ENCODE data around the gene SHANK2.

The SHANK2 gene

DNA sequence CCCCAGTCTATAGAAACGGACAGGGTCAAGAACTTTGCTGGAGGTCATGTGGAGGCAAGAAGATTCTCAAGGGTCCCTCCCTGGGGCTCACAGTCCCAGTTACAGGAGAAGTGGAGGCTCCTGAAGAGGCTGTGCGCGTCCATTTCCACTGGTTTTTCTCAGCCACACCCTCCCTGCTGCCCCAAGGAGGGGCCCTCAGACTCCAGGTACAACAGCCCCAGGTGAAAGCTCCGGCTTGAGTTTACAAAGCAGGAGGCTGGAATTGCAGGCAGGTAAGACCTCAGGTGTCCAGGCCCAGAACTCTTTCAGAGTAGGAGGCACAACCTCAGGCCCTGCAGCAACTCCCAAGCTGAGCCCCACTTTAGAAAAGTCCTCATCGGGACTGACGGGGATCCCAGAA, 3.1 kb downstream of the SHANK2 start:
- peaks cover 11% of the 10 kb centered on the region for H3K27me3 ChIP-seq (ENCODE audit: control insufficient read depth, insufficient read depth, low read length)

DNA sequence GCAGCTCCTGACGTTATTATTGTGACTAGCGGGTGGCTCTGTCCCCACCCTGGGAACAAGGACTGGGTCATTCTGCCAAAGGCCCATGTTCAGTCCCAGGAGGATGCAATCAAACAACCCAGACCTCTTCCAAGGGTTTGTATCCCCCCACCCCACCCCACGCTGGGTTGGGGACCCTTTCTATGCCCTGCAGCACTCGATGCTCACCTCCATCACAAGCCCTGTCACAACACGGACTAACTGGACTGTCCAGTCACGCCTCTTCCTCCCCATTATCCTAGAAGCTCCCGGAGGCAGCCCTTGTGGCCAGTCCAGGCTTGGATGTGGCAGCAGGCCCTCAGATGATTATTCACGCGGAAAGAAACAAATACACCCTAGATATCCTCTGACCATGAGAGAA, 3.7 kb downstream of the SHANK2 start:
- H3K36me3 ChIP-seq (ENCODE audit: insufficient read depth, low read length), result no peaks in the 10 kb centered on the region
- H3K9me3 ChIP-seq (replicated peaks; ENCODE audit: low read length), result no peaks in the 10 kb centered on the region
- H3K4me1 ChIP-seq (ENCODE audit: control insufficient read depth, insufficient read depth, low read length), result peaks cover 25% of the 10 kb centered on the region
- no peak overlapping the region for H3K9ac ChIP-seq (ENCODE audit: low read depth, low read length)
- peaks cover 11% of the 10 kb centered on the region for H3K27me3 ChIP-seq (ENCODE audit: control insufficient read depth, insufficient read depth, low read length)
- H3K4me2 ChIP-seq (ENCODE audit: low read length), result no peak overlapping the region
- H3K4me3 ChIP-seq (ENCODE audit: low read length), result no peak overlapping the region

More for the DNA sequence above, 3.1 kb downstream of the SHANK2 start:
- no peak overlapping the region for H3K9ac ChIP-seq (ENCODE audit: low read depth, low read length)
- no peak overlapping the region for H3K4me3 ChIP-seq (ENCODE audit: low read length)
- no peak overlapping the region for H3K4me2 ChIP-seq (ENCODE audit: low read length)
- H3K36me3 ChIP-seq (ENCODE audit: insufficient read depth, low read length), result no peaks in the 10 kb centered on the region
- H3K9me3 ChIP-seq (replicated peaks; ENCODE audit: low read length), result no peaks in the 10 kb centered on the region
- H3K4me1 ChIP-seq (ENCODE audit: control insufficient read depth, insufficient read depth, low read length), result peaks cover 25% of the 10 kb centered on the region

DNA sequence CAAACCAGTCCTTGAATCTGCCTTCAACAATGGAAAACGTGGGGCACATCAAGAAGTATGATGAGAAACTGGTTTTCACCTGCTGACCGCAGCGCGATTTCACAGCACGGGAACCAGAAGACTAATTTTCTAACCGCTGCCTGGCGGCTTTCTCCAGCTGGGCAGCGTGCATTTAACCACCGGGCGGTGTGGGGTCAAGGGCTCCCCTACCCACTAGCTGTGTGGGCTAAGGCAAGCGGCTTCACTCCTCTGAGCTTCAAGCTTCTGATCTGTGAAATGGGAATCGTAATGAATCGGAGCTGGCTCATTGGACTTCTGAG, 4.2 kb downstream of the SHANK2 start:
- Histone ChIP-seq H3K9me3 (replicated peaks; ENCODE audit: low read length) (no peaks in the 10 kb centered on the region), H3K4me1 (ENCODE audit: control insufficient read depth, insufficient read depth, low read length) (peaks cover 23% of the 10 kb centered on the region), H3K4me3 (ENCODE audit: low read length) (no peak overlapping the region), H3K4me2 (ENCODE audit: low read length) (no peak overlapping the region), H3K27me3 (ENCODE audit: control insufficient read depth, insufficient read depth, low read length) (peaks cover 11% of the 10 kb centered on the region), H3K9ac (ENCODE audit: low read depth, low read length) (no peak overlapping the region), H3K36me3 (ENCODE audit: insufficient read depth, low read length) (no peaks in the 10 kb centered on the region)

DNA sequence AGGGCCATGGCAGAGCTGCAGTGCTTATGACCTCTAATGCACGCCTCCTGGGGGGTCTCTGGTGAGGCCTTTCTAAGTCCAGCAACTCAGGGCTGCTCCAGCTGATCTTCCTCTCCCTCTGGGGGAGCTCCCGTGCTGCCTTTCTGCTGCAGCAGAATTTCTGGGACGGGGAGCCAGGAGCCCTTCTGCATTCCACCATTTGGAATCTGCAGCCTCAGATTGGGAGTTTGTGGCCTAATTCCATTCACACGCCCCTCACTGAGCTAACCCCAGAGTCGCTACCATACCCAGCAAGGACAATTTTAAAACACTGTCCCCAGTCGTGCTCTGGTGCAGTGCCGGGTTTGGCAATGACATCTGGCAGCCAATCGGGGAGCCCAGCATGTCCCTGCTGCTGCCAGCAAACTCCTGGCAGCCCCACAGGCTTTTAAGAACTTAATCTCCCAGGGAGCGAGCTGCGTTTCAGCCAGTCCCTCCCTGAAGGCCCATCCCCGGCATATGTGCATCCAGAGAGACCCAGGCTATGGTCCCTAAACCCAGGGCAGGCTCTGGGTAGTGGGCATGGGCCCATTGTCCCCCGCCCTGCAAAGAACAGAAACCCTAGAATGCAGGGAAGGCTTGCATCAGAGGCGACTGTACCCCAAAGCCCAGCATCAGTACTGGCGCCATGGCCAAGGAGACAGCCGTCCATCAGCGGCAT, 4.7 kb downstream of the SHANK2 start:
- no peak overlapping the region for H3K9ac ChIP-seq (ENCODE audit: low read depth, low read length)
- H3K27me3 ChIP-seq (ENCODE audit: control insufficient read depth, insufficient read depth, low read length), result peaks cover 11% of the 10 kb centered on the region
- peaks cover 18% of the 10 kb centered on the region for H3K4me1 ChIP-seq (ENCODE audit: control insufficient read depth, insufficient read depth, low read length)
- H3K4me3 ChIP-seq (ENCODE audit: low read length), result no peak overlapping the region
- H3K36me3 ChIP-seq (ENCODE audit: insufficient read depth, low read length), result no peaks in the 10 kb centered on the region
- no peaks in the 10 kb centered on the region for H3K9me3 ChIP-seq (replicated peaks; ENCODE audit: low read length)
- H3K4me2 ChIP-seq (ENCODE audit: low read length), result no peak overlapping the region

DNA sequence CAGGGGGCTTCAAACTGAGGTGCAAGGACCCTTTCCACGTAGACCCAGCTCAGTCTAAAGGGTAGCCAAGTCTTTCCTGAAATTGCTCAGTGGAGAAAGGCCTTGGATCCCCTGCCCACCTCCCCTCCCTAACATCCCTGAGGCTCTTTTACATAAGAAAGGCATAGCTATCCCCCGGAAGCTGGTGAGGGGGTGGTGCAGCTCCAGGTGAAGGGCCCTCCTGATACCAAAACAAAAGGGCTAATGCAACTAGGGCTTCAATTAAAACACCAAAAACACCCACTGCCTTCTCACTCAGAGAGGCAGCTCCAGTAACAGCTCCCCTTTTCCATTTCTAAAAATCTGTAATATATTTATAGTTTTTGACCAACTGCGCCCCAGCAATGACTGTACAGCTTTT, 5.8 kb downstream of the SHANK2 start:
- Histone ChIP-seq H3K4me3 (ENCODE audit: low read length) (no peak overlapping the region), H3K27me3 (ENCODE audit: control insufficient read depth, insufficient read depth, low read length) (peaks cover 9% of the 10 kb centered on the region), H3K9ac (ENCODE audit: low read depth, low read length) (no peak overlapping the region), H3K36me3 (ENCODE audit: insufficient read depth, low read length) (no peaks in the 10 kb centered on the region), H3K4me1 (ENCODE audit: control insufficient read depth, insufficient read depth, low read length) (peaks cover 15% of the 10 kb centered on the region), H3K9me3 (replicated peaks; ENCODE audit: low read length) (no peaks in the 10 kb centered on the region), H3K4me2 (ENCODE audit: low read length) (no peak overlapping the region)

DNA sequence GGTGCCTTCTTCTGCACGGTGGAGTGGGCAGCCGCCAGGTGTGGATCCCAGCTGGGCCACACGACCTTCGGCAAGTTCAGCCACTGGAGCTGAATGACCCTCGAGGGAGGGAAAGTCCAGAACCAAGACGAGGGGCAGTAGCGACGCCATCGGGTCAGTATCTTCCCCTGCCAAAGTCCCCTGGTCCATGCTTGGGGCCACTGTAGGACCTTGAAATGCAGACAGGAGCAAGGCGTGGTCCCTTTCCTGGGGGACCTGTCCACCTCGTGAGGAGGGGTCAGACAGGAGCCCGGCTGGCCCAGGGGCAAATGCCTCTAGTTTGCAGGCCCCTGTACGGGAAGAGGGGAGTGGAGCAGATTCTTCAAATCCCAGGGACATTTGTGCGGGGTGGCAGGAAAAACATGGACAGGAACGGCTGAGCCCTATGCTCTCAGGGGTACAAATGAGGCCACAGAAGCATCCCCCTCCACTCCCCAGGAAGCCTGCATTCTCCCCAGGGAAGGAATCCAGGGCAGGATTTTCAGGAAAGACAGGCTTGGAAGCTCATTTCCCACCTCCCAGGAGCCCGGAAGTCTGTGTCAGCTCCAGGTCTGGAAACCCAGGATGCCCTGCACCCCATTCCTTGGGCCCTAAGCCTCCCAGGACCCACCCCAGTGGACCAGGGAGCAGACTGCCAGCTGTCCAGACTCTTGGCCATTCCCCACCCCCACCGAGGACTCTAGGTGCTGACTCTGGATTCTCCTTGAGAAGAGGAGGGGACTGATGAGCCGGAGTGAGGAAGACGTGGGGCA, 6.6 kb downstream of the SHANK2 start:
- Histone ChIP-seq H3K27me3 (ENCODE audit: control insufficient read depth, insufficient read depth, low read length) (peaks cover 9% of the 10 kb centered on the region), H3K4me1 (ENCODE audit: control insufficient read depth, insufficient read depth, low read length) (peaks cover 19% of the 10 kb centered on the region), H3K4me2 (ENCODE audit: low read length) (no peak overlapping the region), H3K36me3 (ENCODE audit: insufficient read depth, low read length) (no peaks in the 10 kb centered on the region), H3K4me3 (ENCODE audit: low read length) (no peak overlapping the region), H3K9ac (ENCODE audit: low read depth, low read length) (no peak overlapping the region), H3K9me3 (replicated peaks; ENCODE audit: low read length) (no peaks in the 10 kb centered on the region)

DNA sequence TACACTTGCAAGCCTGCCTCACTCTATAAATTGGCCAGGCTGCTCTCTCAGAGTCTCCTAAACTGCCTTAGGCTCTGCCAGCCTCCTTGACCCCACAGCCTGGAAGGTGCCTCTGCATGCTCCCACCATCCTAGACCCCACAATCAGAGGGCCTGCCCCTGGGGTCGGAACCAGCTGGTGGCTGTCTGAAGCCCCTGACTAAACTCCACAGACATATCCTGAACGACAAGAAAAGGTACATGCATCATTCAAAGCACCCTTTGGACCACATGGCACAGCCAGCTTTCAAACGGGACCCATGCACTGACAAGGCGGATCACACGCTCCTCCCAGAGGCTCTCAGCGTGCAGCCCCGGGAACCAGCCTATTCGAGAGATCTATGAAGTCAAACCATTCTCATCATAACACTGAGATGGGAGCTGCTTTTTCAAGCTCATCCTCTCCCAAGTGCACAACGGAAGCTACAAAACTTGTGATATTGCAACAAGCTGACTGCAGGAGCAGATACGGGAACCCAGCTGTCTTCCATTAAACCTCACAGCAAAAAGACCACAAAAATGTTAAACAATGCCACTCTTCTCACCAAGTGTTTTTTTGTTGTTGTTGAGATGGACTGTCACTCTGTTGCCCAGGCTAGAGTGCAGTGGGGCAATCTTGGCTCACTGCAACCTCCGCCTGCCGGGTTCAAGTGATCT, 8.1 kb downstream of the SHANK2 start:
- H3K36me3 ChIP-seq (ENCODE audit: insufficient read depth, low read length), result no peaks in the 10 kb centered on the region
- no peaks in the 10 kb centered on the region for H3K9me3 ChIP-seq (replicated peaks; ENCODE audit: low read length)
- H3K9ac ChIP-seq (ENCODE audit: low read depth, low read length), result no peak overlapping the region
- peaks cover 9% of the 10 kb centered on the region for H3K27me3 ChIP-seq (ENCODE audit: control insufficient read depth, insufficient read depth, low read length)
- H3K4me3 ChIP-seq (ENCODE audit: low read length), result no peak overlapping the region
- H3K4me1 ChIP-seq (ENCODE audit: control insufficient read depth, insufficient read depth, low read length), result peaks cover 17% of the 10 kb centered on the region
- no peak overlapping the region for H3K4me2 ChIP-seq (ENCODE audit: low read length)

DNA sequence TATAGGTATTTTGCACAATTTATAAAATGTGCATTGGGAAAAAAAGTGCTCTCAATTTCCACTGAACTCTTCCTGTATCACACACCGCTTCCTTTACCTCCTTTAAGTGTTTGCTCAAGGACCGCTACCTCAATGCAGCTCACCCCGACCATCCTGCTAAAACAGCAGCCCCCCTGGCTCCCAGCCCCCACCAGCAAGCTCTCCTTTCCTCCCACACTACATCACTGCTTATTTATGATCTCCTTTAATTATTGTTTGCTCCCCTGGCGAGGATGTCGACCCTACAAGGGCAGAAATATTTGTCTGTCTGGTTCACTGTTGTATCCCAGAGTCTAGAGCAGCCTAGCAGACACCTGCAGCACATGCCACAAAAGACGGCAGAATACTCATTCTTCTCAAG, 10.0 kb downstream of the SHANK2 start:
- H3K4me3 ChIP-seq (ENCODE audit: low read length), result no peak overlapping the region
- no peaks in the 10 kb centered on the region for H3K27me3 ChIP-seq (ENCODE audit: control insufficient read depth, insufficient read depth, low read length)
- no peaks in the 10 kb centered on the region for H3K36me3 ChIP-seq (ENCODE audit: insufficient read depth, low read length)
- no peak overlapping the region for H3K4me2 ChIP-seq (ENCODE audit: low read length)
- H3K9me3 ChIP-seq (replicated peaks; ENCODE audit: low read length), result no peaks in the 10 kb centered on the region
- no peak overlapping the region for H3K9ac ChIP-seq (ENCODE audit: low read depth, low read length)
- H3K4me1 ChIP-seq (ENCODE audit: control insufficient read depth, insufficient read depth, low read length), result peaks cover 14% of the 10 kb centered on the region

DNA sequence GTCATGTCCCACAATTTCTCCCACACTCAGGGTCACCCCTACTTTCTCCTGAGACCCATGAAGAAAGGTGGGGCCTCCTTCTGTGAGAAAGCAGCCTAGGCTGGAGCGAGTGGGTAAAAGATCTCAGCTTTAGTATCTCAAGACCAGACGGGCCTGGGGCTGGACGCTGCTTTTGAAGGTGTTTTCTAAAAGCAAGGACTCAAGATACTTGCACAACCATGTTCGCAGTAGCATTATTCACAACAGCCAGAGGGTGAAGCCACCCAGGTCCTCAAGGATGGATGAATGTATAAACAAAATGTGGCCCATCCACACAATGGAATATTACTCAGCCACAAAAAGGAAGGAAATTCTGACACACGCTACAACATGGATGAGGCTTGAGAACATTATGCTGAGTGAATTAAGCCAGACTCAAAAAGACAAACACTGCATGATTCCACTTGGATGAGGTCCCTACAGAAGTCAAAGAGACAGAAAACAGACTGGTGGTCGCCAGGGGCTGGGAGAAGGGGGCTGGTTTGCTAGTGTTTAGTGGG, 10.6 kb downstream of the SHANK2 start:
- peak overlapping the region; percentile 74 for H3K4me2 ChIP-seq (ENCODE audit: low read length)
- no peaks in the 10 kb centered on the region for H3K27me3 ChIP-seq (ENCODE audit: control insufficient read depth, insufficient read depth, low read length)
- H3K36me3 ChIP-seq (ENCODE audit: insufficient read depth, low read length), result no peaks in the 10 kb centered on the region
- H3K4me1 ChIP-seq (ENCODE audit: control insufficient read depth, insufficient read depth, low read length), result peaks cover 14% of the 10 kb centered on the region
- peak overlapping the region; percentile 53 for H3K4me3 ChIP-seq (ENCODE audit: low read length)
- peak overlapping the region; percentile 62 for H3K9ac ChIP-seq (ENCODE audit: low read depth, low read length)
- H3K9me3 ChIP-seq (replicated peaks; ENCODE audit: low read length), result no peaks in the 10 kb centered on the region

DNA sequence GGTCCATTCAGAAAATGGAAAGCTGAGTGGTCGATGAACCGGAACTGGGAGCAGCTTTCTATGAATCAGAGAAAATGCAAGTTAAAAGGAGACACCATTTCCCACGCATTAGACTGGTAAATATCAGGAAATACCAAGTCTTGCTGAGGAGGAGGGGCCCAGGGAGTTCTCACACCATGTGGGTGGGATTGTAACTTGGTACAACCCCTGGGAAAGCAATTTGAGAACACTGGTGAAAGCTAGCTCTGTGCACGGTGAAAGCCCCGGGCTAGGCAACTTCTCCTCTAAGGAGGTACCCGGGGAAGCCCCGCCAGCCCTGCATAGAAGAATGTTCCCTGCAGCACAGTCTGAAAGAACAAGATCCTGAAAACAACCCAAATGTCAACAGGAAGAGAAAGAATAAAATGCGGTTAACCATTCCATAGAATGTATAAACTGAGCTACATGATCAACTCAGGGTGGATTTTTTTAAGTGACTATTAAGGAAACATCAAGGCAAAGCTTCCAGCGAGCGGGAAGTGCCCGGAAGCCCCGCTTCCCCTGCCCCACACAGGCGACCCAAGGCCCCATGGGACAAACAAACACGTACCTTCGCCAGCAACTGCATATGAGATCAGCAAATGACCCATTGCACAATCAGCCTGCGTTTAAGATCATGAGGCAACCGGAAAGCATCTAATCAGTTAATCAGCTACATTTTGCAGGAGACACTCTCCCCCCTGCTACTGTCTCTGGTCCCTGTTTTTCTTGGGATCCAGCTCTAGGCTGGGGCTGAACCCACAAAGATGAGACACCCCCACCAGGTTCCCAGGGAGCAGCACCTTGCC, 11.3 kb downstream of the SHANK2 start:
- no peaks in the 10 kb centered on the region for H3K9me3 ChIP-seq (replicated peaks; ENCODE audit: low read length)
- H3K36me3 ChIP-seq (ENCODE audit: insufficient read depth, low read length), result no peaks in the 10 kb centered on the region
- peak overlapping the region; percentile 62 for H3K9ac ChIP-seq (ENCODE audit: low read depth, low read length)
- H3K4me3 ChIP-seq (ENCODE audit: low read length), result peak overlapping the region; percentile 53
- H3K4me1 ChIP-seq (ENCODE audit: control insufficient read depth, insufficient read depth, low read length), result peaks cover 14% of the 10 kb centered on the region
- H3K27me3 ChIP-seq (ENCODE audit: control insufficient read depth, insufficient read depth, low read length), result no peaks in the 10 kb centered on the region
- H3K4me2 ChIP-seq (ENCODE audit: low read length), result peak overlapping the region; percentile 74
